Adrenal gland (tissue), 12 donors: ENCODE results near the gene MYO18B. TPM values are rescaled to one million over a fixed set of nuclear protein-coding genes. Genes with fewer than 3 reads are reported as not detected.

ENCODE experiments used
- DNase-seq, 7 donors: peaks; one replicate each; pipeline ENCODE4 v3.0.0-alpha.2; 2019 to 2020
- H3K27ac ChIP-seq, 5 donors: fragments of 200-600 bp; sonication (generic) in 4 of 5; 1 replicate in 3 of 5; 2 replicates in 2 of 5; pipeline versions ENCODE4 v1.5.1 to v1.8.0; 2016 to 2020; ENCODE audit warnings: mild to moderate bottlenecking in 1 of 5
- H3K27me3 ChIP-seq: fragments of 200-600 bp; 2 replicates; pipeline ENCODE4 v1.8.0; 2021
- H3K36me3 ChIP-seq, 2 donors: fragments of 200-600 bp; replicated peaks in 1 of 2; 1 replicate in 1 of 2; 2 replicates in 1 of 2; pipeline versions ENCODE4 v1.5.1 to v1.8.0; 2018 to 2022
- H3K4me1 ChIP-seq, 2 donors: fragments of 200-600 bp; replicated peaks in 1 of 2; 1 replicate in 1 of 2; 2 replicates in 1 of 2; pipeline versions ENCODE4 v1.5.1 to v1.8.0; 2018 to 2021
- H3K4me3 ChIP-seq, 4 donors: fragments of 200-600 bp; sonication (generic) in 3 of 4; one replicate each; pipeline ENCODE4 v1.5.1; 2016 to 2018
- H3K9me3 ChIP-seq, 3 donors: fragments of 200-600 bp; sonication (generic) in 1 of 3; replicated peaks in 1 of 3; 1 replicate in 2 of 3; 2 replicates in 1 of 3; pipeline versions ENCODE4 v1.5.1 to v1.8.0; 2016 to 2021
- CTCF ChIP-seq, 6 experiments: fragments of 450-650 bp in 4 of 6; fragments of 200-600 bp in 2 of 6; sonication (generic) in 1 of 6; IDR thresholded peaks; 1 replicate in 5 of 6; 2 replicates in 1 of 6; pipeline versions ENCODE4 v1.5.1 to v1.8.0; 2016 to 2021; ENCODE audit warnings: antibody characterized with exemption in 6 of 6, mild to moderate bottlenecking in 2 of 6, moderate library complexity in 1 of 6
- POLR2A ChIP-seq, 2 donors: fragments of 450-650 bp; IDR thresholded peaks; one replicate each; pipeline ENCODE4 v1.6.1; 2017; ENCODE audit warnings: antibody characterized with exemption in 2 of 2, mild to moderate bottlenecking in 2 of 2, moderate library complexity in 1 of 2
- WGBS, 4 donors: extraction: QIAGEN DNeasy Blood & Tissue Kit in 2 of 4; methylation state at CpG; one replicate each; pipeline versions ENCODE4 v1.1.5 to v1.1.7; 2013 to 2017; 5-methylcytosine and 5-hydroxymethylcytosine counted together
- intact Hi-C, 2 donors: fragments of 100-400 bp; cut with DNase I; formaldehyde crosslinking; loops; one replicate each; pipeline versions ENCODE4 v1.14.1 to v1.15.0; 2022 to 2023
- polyA plus RNA-seq, 3 donors: library from polyadenylated mRNA; stranded (reverse); fragments of 200-250 nt in 2 of 3; fragments of 350-450 nt in 1 of 3; fragmentation: Illumina TruSeq in 1 of 3; extraction: RNeasy Lipid Tissue Mini Kit (QIAGEN cat#74804) in 1 of 3; gene quantifications; one replicate each; pipeline ENCODE4 v1.2.3, GENCODE V29; 2013 to 2014
- total RNA-seq, 9 donors: library from RNA; depleted of rRNA in 4 of 9; stranded (reverse); fragments of >200 nt in 4 of 9; fragments of 120-200 nt in 1 of 9; fragmentation: NEBNext Ultra II Directional in 1 of 9; extraction: Animal tissue kit (Norgen Biotek cat#: 25700) in 1 of 9; gene quantifications; one replicate each; pipeline versions ENCODE4 v1.1.0 to v1.2.4, GENCODE V29; 2013 to 2023
- donor health status: healthy with polysubstance abuse.
- donor health status: Bipolar disorder and iron deficiency.
- donor health status: DM: yes; HTN: yes; CAD: no.
- donor health status: DM: no; HTN: no; CAD: no.
- donor health status: DM: no; HTN: no; CAD: no.
- donor health status: DM: yes; HTN: yes; CAD: no.

Gene MYO18B
- total and polyA plus RNA-seq, 12 donors, result 0.08 to 1.1 (median 0.18) TPM

DNA sequence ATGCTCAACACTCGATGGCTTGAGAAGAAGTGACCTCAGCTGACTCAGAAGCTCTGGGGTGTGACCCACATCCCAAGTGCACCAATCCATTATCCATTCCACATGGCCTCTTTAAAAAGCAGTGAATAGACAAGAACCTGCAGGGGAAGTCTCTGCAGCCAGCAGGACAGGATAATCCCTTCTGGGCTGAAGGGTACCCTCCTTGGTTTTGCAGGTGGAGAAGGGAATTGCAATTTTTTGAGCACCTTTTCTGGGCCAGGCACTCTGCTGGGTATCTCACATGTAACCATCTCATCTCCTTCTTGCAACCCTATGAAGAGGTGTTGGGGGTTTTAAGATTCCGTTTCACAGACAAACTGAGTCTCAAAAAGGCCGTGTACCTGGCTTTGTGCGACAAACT is 76.6 kb downstream of the MYO18B start:
- no peak for TF ChIP-seq POLR2A (IDR thresholded peaks at IDR 0.05)
- TF ChIP-seq CTCF (IDR thresholded peaks at IDR 0.05), result no peak
- no peak for DNase-seq
- Histone ChIP-seq H3K36me3 (no peaks in the 10 kb centered on the region), H3K4me1 (no peaks in the 10 kb centered on the region), H3K27ac (no peak overlapping the region), H3K9me3 (no peaks in the 10 kb centered on the region), H3K4me3 (no peak overlapping the region), H3K27me3 (peaks cover 4% of the 10 kb centered on the region)
- intact Hi-C loops, result no loop called here
- WGBS, 4 donors, result 71 to 86% (median 72%) methylated on average over 4 of the region's 4 CpGs

DNA sequence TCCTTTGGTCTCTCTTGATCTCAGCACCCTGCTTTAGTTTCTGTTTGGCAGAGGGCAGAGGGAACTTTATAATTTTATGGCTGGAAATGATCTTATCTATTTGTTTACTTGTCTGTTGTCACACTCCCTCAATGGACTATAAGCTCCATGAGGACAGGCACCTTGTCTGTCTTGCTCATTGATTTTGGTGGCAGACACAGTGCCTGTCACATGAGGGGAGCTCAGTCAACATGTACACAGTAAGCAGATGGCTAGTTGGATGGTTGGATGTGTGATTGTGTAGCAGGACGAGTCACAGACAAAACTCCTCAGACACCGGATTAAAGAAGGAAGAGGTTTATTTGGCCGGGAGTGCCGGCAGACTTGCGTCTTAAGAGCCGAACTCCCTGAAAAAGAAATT is 80.4 kb downstream of the MYO18B start:
- Histone ChIP-seq H3K9me3 (no peaks in the 10 kb centered on the region), H3K27me3 (peaks cover 4% of the 10 kb centered on the region), H3K4me3 (no peak overlapping the region), H3K27ac (no peak overlapping the region), H3K4me1 (no peaks in the 10 kb centered on the region), H3K36me3 (no peaks in the 10 kb centered on the region)
- intact Hi-C loops, result no loop called here
- no peak for TF ChIP-seq POLR2A (IDR thresholded peaks at IDR 0.05)
- no peak for TF ChIP-seq CTCF (IDR thresholded peaks at IDR 0.05)
- WGBS, 4 donors, result 84 to 89% (median 85%) methylated on average over 6 of the region's 6 CpGs
- DNase-seq, result no peak

- no peaks in the 10 kb centered on the region for H3K9me3 ChIP-seq
These were observed 81.3 kb downstream of the MYO18B start for GRCh38 chr22:25823276-25823675.

GRCh38 chr22:25824828-25825423 is 82.9 kb downstream of the MYO18B start:
- WGBS, 4 donors, result 59 to 73% (median 62%) methylated on average over 6 to 7 of the region's 7 CpGs
- Histone ChIP-seq H3K4me3 (no peak overlapping the region), H3K4me1 (no peaks in the 10 kb centered on the region), H3K9me3 (no peaks in the 10 kb centered on the region), H3K27me3 (no peaks in the 10 kb centered on the region), H3K27ac (no peak overlapping the region), H3K36me3 (no peaks in the 10 kb centered on the region)
- DNase-seq, result no peak
- intact Hi-C loops, result no loop called here
- TF ChIP-seq POLR2A (IDR thresholded peaks at IDR 0.05), result no peak
- TF ChIP-seq CTCF (IDR thresholded peaks at IDR 0.05), result no peak

More at GRCh38 chr22:25823276-25823675, 81.3 kb downstream of the MYO18B start:
- Histone ChIP-seq H3K4me1 (no peaks in the 10 kb centered on the region), H3K27me3 (peaks cover 4% of the 10 kb centered on the region), H3K36me3 (no peaks in the 10 kb centered on the region), H3K27ac (no peak overlapping the region), H3K4me3 (no peak overlapping the region)
- no peak for TF ChIP-seq CTCF (IDR thresholded peaks at IDR 0.05)
- no peak for TF ChIP-seq POLR2A (IDR thresholded peaks at IDR 0.05)
- WGBS, 4 donors, result 71 to 78% (median 76%) methylated on average over 6 to 15 of the region's 15 CpGs
- intact Hi-C loops, result no loop called here
- DNase-seq, result no peak
